ENCODE measurements around the gene NID2.

DNA sequence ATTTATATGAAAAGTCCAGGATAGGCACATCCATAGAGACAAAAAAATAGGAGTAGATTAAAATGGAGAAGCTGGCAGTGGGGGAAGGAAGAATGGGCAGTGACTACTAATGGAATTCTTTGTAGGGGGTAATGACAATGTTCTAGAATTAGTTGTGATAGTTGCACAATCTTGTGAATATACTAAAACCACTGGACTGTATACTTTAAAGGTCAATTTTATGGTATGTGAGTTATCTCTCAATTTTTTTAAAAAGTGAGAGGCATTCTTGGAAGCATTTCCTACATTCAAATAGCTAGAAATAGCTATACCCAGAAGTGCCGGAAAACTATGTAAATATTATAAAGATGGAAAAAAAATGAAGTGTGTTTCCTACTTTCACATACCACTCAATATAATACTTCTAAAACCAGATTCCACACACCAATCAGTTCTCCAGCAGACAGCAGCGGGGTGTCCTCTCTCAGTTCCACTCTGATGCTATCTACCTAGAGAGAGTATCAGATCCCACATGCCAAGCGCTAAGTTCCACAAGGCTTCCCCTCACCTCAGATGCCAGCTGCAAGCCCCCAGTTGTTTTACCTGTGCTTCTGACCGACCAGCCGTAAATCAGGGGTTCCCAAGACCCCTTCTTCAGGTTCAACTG lies 41.7 kb upstream of the NID2 start:
- TF ChIP-seq, protein P1, sequence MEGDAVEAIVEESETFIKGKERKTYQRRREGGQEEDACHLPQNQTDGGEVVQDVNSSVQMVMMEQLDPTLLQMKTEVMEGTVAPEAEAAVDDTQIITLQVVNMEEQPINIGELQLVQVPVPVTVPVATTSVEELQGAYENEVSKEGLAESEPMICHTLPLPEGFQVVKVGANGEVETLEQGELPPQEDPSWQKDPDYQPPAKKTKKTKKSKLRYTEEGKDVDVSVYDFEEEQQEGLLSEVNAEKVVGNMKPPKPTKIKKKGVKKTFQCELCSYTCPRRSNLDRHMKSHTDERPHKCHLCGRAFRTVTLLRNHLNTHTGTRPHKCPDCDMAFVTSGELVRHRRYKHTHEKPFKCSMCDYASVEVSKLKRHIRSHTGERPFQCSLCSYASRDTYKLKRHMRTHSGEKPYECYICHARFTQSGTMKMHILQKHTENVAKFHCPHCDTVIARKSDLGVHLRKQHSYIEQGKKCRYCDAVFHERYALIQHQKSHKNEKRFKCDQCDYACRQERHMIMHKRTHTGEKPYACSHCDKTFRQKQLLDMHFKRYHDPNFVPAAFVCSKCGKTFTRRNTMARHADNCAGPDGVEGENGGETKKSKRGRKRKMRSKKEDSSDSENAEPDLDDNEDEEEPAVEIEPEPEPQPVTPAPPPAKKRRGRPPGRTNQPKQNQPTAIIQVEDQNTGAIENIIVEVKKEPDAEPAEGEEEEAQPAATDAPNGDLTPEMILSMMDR (conservative IDR thresholded peaks at IDR 0.05; ENCODE audit: low read depth, low read length), result no peak
- TF ChIP-seq CEBPB (IDR thresholded peaks at IDR 0.05; ENCODE audit: low read depth, low read length) (peak; percentile 98), RCOR1 (IDR thresholded peaks at IDR 0.05; ENCODE audit: insufficient replicate concordance, low read length) (no peak)
